BE2C (cell line): Measurements from ENCODE around the gene FCSK.

Experiments
- DNase-seq: peaks from one replicate; pipeline ENCODE4 v3.0.0-alpha.2; 2020
- H3K27me3 ChIP-seq: fragments of 250-450 bp; sonication (Bioruptor Pico); 2 replicates; pipeline ENCODE4 v1.5.1; 2020; ENCODE audit warnings: mild to moderate bottlenecking
- H3K36me3 ChIP-seq: fragments of 250-450 bp; sonication (Bioruptor Pico); 2 replicates; pipeline ENCODE4 v1.5.1; 2020; ENCODE audit warnings: mild to moderate bottlenecking
- H3K4me1 ChIP-seq: fragments of 250-450 bp; sonication (Bioruptor Pico); 2 replicates; pipeline ENCODE4 v1.5.1; 2020
- H3K4me3 ChIP-seq: 2 replicates; pipeline ENCODE4 v1.5.1; 2011; ENCODE audit warnings: low read depth, low read length
- H3K9me3 ChIP-seq: fragments of 250-450 bp; sonication (Bioruptor Pico); 2 replicates; pipeline ENCODE4 v1.5.1; 2020
- CTCF ChIP-seq: IDR thresholded peaks from 2 replicates; pipeline ENCODE4 v1.5.1; 2012; ENCODE audit warnings: mild to moderate bottlenecking, low read depth, low read length

FCSK gene

GRCh38 chr16:70430667-70431536, 23.5 kb upstream of the FCSK start:
- DNase-seq, result no peak
- no peak overlapping the region for H3K4me3 ChIP-seq

GRCh38 chr16:70432356-70432722, 22.1 kb upstream of the FCSK start:
- no peaks in the 10 kb centered on the region for H3K9me3 ChIP-seq
- H3K4me1 ChIP-seq, result peaks cover 49% of the 10 kb centered on the region
- no peak for DNase-seq
- no peaks in the 10 kb centered on the region for H3K27me3 ChIP-seq
- peaks cover 9% of the 10 kb centered on the region for H3K36me3 ChIP-seq
- TF ChIP-seq CTCF, result no peak
- H3K4me3 ChIP-seq, result no peak overlapping the region

More at GRCh38 chr16:70430667-70431536, 23.5 kb upstream of the FCSK start:
- TF ChIP-seq CTCF, result no peak
- Histone ChIP-seq H3K36me3 (peaks cover 9% of the 10 kb centered on the region), H3K9me3 (no peaks in the 10 kb centered on the region), H3K4me1 (peaks cover 45% of the 10 kb centered on the region), H3K27me3 (no peaks in the 10 kb centered on the region)

- DNase-seq, result no peak
- Histone ChIP-seq H3K36me3 (peaks cover 9% of the 10 kb centered on the region), H3K4me3 (0 out of 2 replicates have a peak overlapping the region, but pooled peaks have one; percentile 11), H3K9me3 (no peaks in the 10 kb centered on the region), H3K27me3 (no peaks in the 10 kb centered on the region), H3K4me1 (peaks cover 43% of the 10 kb centered on the region)
- TF ChIP-seq CTCF, result no peak
These were observed 21.5 kb upstream of the FCSK start for GRCh38 chr16:70432723-70433457.

- peaks cover 42% of the 10 kb centered on the region for H3K4me1 ChIP-seq
- peak; percentile 70 for DNase-seq
- no peak for TF ChIP-seq CTCF
These were observed 20.8 kb upstream of the FCSK start for GRCh38 chr16:70433458-70434103.

GRCh38 chr16:70434484-70435260, 19.7 kb upstream of the FCSK start:
- DNase-seq, result no peak
- peaks cover 36% of the 10 kb centered on the region for H3K4me1 ChIP-seq
- H3K9me3 ChIP-seq, result no peaks in the 10 kb centered on the region

More at GRCh38 chr16:70433458-70434103, 20.8 kb upstream of the FCSK start:
- H3K9me3 ChIP-seq, result no peaks in the 10 kb centered on the region
- H3K36me3 ChIP-seq, result peaks cover 9% of the 10 kb centered on the region
- no peak overlapping the region for H3K4me3 ChIP-seq
- no peaks in the 10 kb centered on the region for H3K27me3 ChIP-seq

More at GRCh38 chr16:70434484-70435260, 19.7 kb upstream of the FCSK start:
- no peak overlapping the region for H3K4me3 ChIP-seq
- H3K36me3 ChIP-seq, result peaks cover 9% of the 10 kb centered on the region
- TF ChIP-seq CTCF, result no peak
- no peaks in the 10 kb centered on the region for H3K27me3 ChIP-seq
